A549 (cell line): ENCODE data around the gene PRR3. TPM values are rescaled to one million over a fixed set of nuclear protein-coding genes. Genes with fewer than 3 reads are reported as not detected.

ENCODE experiments used
- ATAC-seq, 2 experiments: fragments of 200-7000 bp in 1 of 2; fragments of >200 bp in 1 of 2; cut with Nextera tagmentation in 1 of 2; cut with Tn5 transposase in 1 of 2; 3 replicates each; pipeline versions ENCODE4 v1.8.0 to v1.9.1; 2018 to 2020; ENCODE audit warnings: mild to moderate bottlenecking in 1 of 2, moderate library complexity in 1 of 2
- CTCF ChIA-PET: fragments of 300-600 bp; sonication (Branson Sonifier 250); formaldehyde crosslinking; extraction: SDS; loops from one replicate; lab custom pipeline; 2021; ENCODE audit warnings: antibody characterized with exemption, inconsistent platforms; lab: Yijun Ruan, JAX
- POLR2A ChIA-PET: fragments of 350-600 bp; formaldehyde crosslinking; extraction: SDS; loops from one replicate; lab custom pipeline; 2021; ENCODE audit warnings: antibody characterized with exemption, inconsistent platforms; lab: Yijun Ruan, JAX
- DNase-seq, 2 experiments: peaks; one replicate each; pipeline versions ENCODE4 v3.0.0 to v3.0.0-alpha.2; 2011 to 2016; ENCODE audit warnings: low read depth in 1 of 2, low spot score in 1 of 2
- FAIRE-seq: peaks from 2 replicates; lab custom pipeline; 2011; peaks lifted over from hg19 to GRCh38; lab: Jason Lieb, UNC
- H3K27ac ChIP-seq, 2 experiments: fragments of >200 bp; sonication (Bioruptor Twin); formaldehyde crosslinking; 3 replicates each; pipeline ENCODE4 v1.5.1; 2016 to 2017
- H3K4me1 ChIP-seq: fragments of >200 bp; sonication (Bioruptor Twin); formaldehyde crosslinking; 3 replicates; pipeline ENCODE4 v1.6.1; 2016
- H3K4me2 ChIP-seq: fragments of >200 bp; sonication (Bioruptor Twin); formaldehyde crosslinking; 3 replicates; pipeline ENCODE4 v1.6.1; 2016
- H3K4me3 ChIP-seq: fragments of >200 bp; sonication (Bioruptor Twin); formaldehyde crosslinking; 3 replicates; pipeline ENCODE4 v1.5.1; 2016
- H3K9me3 ChIP-seq: fragments of >200 bp; sonication (Bioruptor Twin); formaldehyde crosslinking; 3 replicates; pipeline ENCODE4 v1.6.1; 2016
- BCL3 ChIP-seq: fragments of >200 bp; sonication (Bioruptor Twin); formaldehyde crosslinking; IDR thresholded peaks from 3 replicates; pipeline ENCODE4 v1.6.1; 2016
- CHD4 ChIP-seq: fragments of 200-600 bp; sonication (generic); IDR thresholded peaks from 2 replicates; pipeline ENCODE4 v1.6.1; 2016; ENCODE audit warnings: antibody characterized with exemption, mild to moderate bottlenecking, borderline replicate concordance
- E2F6 ChIP-seq: IDR thresholded peaks from 2 replicates; pipeline ENCODE4 v1.6.1; 2012; ENCODE audit warnings: low read depth, borderline replicate concordance
- EHMT2 ChIP-seq: fragments of 200-600 bp; sonication (generic); IDR thresholded peaks from 2 replicates; pipeline ENCODE4 v1.6.1; 2016; ENCODE audit warnings: antibody characterized with exemption, low read depth, mild to moderate bottlenecking, moderate library complexity
- EP300 ChIP-seq, 2 experiments: fragments of >200 bp; sonication (Bioruptor Twin); formaldehyde crosslinking; IDR thresholded peaks; 2 replicates in 1 of 2; 3 replicates in 1 of 2; pipeline ENCODE4 v1.6.1; 2016 to 2017
- FOSB ChIP-seq: fragments of 250-450 bp; sonication (Bioruptor Pico); IDR thresholded peaks from 2 replicates; pipeline ENCODE4 v1.5.0; 2020; ENCODE audit warnings: mild to moderate bottlenecking, moderate library complexity
- FOXS1 ChIP-seq: fragments of 250-450 bp; sonication (Bioruptor Pico); IDR thresholded peaks from 2 replicates; pipeline ENCODE4 v1.5.0; 2020; ENCODE audit warnings: mild to moderate bottlenecking, moderate library complexity
- HEYL ChIP-seq: fragments of 250-450 bp; sonication (Bioruptor Pico); IDR thresholded peaks from 2 replicates; pipeline ENCODE4 v1.8.0; 2021; ENCODE audit warnings: mild to moderate bottlenecking, moderate library complexity
- HMGXB4 ChIP-seq: fragments of 250-450 bp; sonication (Bioruptor Pico); IDR thresholded peaks from 2 replicates; pipeline ENCODE4 v1.5.0; 2021; ENCODE audit warnings: mild to moderate bottlenecking, moderate library complexity, borderline replicate concordance
- HOXA7 ChIP-seq: fragments of 250-450 bp; sonication (Bioruptor Pico); IDR thresholded peaks from 2 replicates; pipeline ENCODE4 v1.5.0; 2020; ENCODE audit warnings: mild to moderate bottlenecking, moderate library complexity
- HOXB13 ChIP-seq: fragments of 250-450 bp; sonication (Bioruptor Pico); IDR thresholded peaks from 2 replicates; pipeline ENCODE4 v1.5.0; 2020; ENCODE audit warnings: low read depth, mild to moderate bottlenecking, moderate library complexity
- KDM1A ChIP-seq: fragments of 200-600 bp; sonication (generic); IDR thresholded peaks from 2 replicates; pipeline ENCODE4 v1.6.1; 2016; ENCODE audit warnings: low read depth, mild to moderate bottlenecking
- KDM5A ChIP-seq: fragments of 200-600 bp; sonication (generic); IDR thresholded peaks from 2 replicates; pipeline ENCODE4 v1.6.1; 2016; ENCODE audit warnings: antibody characterized with exemption, mild to moderate bottlenecking
- MAZ ChIP-seq: fragments of 150-350 bp; IDR thresholded peaks from 2 replicates; pipeline ENCODE4 v1.6.1; 2014; ENCODE audit warnings: antibody characterized with exemption, low read depth, low read length, borderline replicate concordance
- NR3C1 ChIP-seq: fragments of >200 bp; sonication (Bioruptor Twin); formaldehyde crosslinking; IDR thresholded peaks from 3 replicates; pipeline ENCODE4 v1.6.1; 2017
- RAD21 ChIP-seq, 2 experiments: fragments of >200 bp in 1 of 2; sonication (Bioruptor Twin) in 1 of 2; formaldehyde crosslinking in 1 of 2; IDR thresholded peaks in 1 of 2; conservative IDR thresholded peaks in 1 of 2; 2 replicates in 1 of 2; 3 replicates in 1 of 2; pipeline ENCODE4 v1.6.1; 2012 to 2018; ENCODE audit warnings: inconsistent platforms in 1 of 2
- RFX5 ChIP-seq: fragments of 450-650 bp; IDR thresholded peaks from 2 replicates; pipeline ENCODE4 v1.7.1; 2014; ENCODE audit warnings: antibody characterized with exemption, mild to moderate bottlenecking, moderate library complexity
- ZFP36 ChIP-seq: fragments of 450-650 bp; IDR thresholded peaks from 2 replicates; pipeline ENCODE4 v1.6.1; 2014; ENCODE audit warnings: borderline replicate concordance; ENCODE audit not compliant: partially characterized antibody
- ZNF302 ChIP-seq: fragments of 250-450 bp; sonication (Bioruptor Pico); IDR thresholded peaks from 2 replicates; pipeline ENCODE4 v1.9.0; 2021; ENCODE audit warnings: inconsistent platforms, mild to moderate bottlenecking, moderate library complexity
- WGBS: methylation state at CpG from one replicate; pipeline ENCODE4 v1.1.6; 2017; ENCODE audit errors: missing lambda C conversion rate; 5-methylcytosine and 5-hydroxymethylcytosine counted together
- polyA plus RNA-seq, 4 experiments: library from polyadenylated mRNA; depleted of rRNA in 3 of 4; stranded (reverse); fragments of >200 nt; fragmentation: RNase III in 1 of 4; extraction: RNeasy Plus Mini Kit Qiagen cat#74134 plus additional on column Dnase treatment in 1 of 4; gene quantifications; 2 replicates in 3 of 4; 3 replicates in 1 of 4; pipeline ENCODE4 v1.2.3, GENCODE V29; 2011 to 2017
- small RNA-seq, 6 experiments: library from RNA; depleted of rRNA; stranded (forward); fragments of <200 nt; gene quantifications; one replicate each; pipeline ENCODE3, GENCODE V24; 2012

PRR3 gene
- polyA plus RNA-seq, 2 of the 4 experiments (the other 2 are of a cell fraction) = 13.8 to 24.1 TPM

- no peaks in the 10 kb centered on the region for H3K9me3 ChIP-seq
- 45% methylated on average over 1 of the region's 1 CpG for WGBS
- no peak for FAIRE-seq
- no peak for TF ChIP-seq RFX5
- TF ChIP-seq MAZ = no peak
- TF ChIP-seq HOXB13 (CRISPR knock-in tag) = no peak
- TF ChIP-seq HOXA7 = 0 out of 2 replicates have a peak, but pooled peaks have one; percentile 18
- TF ChIP-seq, all 56 proteins: peak for 1
- peak in 1 of 2 experiments; percentile 39 for DNase-seq
- H3K4me2 ChIP-seq = peak overlapping the region; percentile 100; the same call in 1 of the 3 replicates
- H3K27ac ChIP-seq = no peak overlapping the region
- peaks cover 33% of the 10 kb centered on the region for H3K4me1 ChIP-seq
- ATAC-seq = no peak
- ChIA-PET POLR2A (interaction anchor here (1.8 to 3.0 kb wide), 4 partner anchors 12 to 67 kb away, joined by 4 to 15 read pairs (median 10); partner anchors contain the start of gene ABCF1), CTCF (interaction anchor here (0.9 to 3.7 kb wide), 4 partner anchors 8 to 129 kb away, joined by 3 to 16 read pairs (median 5); no protein-coding TSS in a partner anchor)
- H3K4me3 ChIP-seq = no peak overlapping the region
Observed at GRCh38 chr6:30612213-30612612, 55.1 kb downstream of the PRR3 start.

GRCh38 chr6:30612687-30613248 is 55.7 kb downstream of the PRR3 start:
- Histone ChIP-seq H3K4me1 (peaks cover 33% of the 10 kb centered on the region), H3K4me2 (peak overlapping the region; percentile 100; the same call in 2 of the 3 replicates), H3K27ac (peak overlapping the region in 1 of 2 experiments; percentile 17; a peak in 1 of 6 replicates), H3K9me3 (no peaks in the 10 kb centered on the region), H3K4me3 (no peak overlapping the region)
- no peak for TF ChIP-seq FOXS1
- no peak for TF ChIP-seq HMGXB4
- no peak for TF ChIP-seq KDM5A
- TF ChIP-seq E2F6 = no peak
- no peak for TF ChIP-seq FOSB (CRISPR knock-in tag)
- no peak for TF ChIP-seq KDM1A
- TF ChIP-seq MAZ = no peak
- TF ChIP-seq RFX5 = no peak
- no peak for TF ChIP-seq EP300 (IDR thresholded peaks at IDR 0.05)
- TF ChIP-seq BCL3 = no peak; the same call in 2 of the 3 replicates
- no peak for TF ChIP-seq ZFP36
- TF ChIP-seq HEYL (CRISPR knock-in tag) = no peak
- no peak for TF ChIP-seq RAD21 (conservative IDR thresholded peaks at IDR 0.05 in 1 of 2, IDR thresholded peaks at IDR 0.05 in 1 of 2)
- TF ChIP-seq ZNF302 (CRISPR knock-in tag) = no peak
- no peak for TF ChIP-seq NR3C1
- TF ChIP-seq EHMT2 = no peak
- no peak for TF ChIP-seq CHD4
- DNase-seq (no peak), FAIRE-seq (no peak), ATAC-seq (no peak)
- ChIA-PET POLR2A (interaction anchor here (1.8 to 3.0 kb wide), 4 partner anchors 12 to 68 kb away, joined by 4 to 15 read pairs (median 10); partner anchors contain the start of gene ABCF1), CTCF (interaction anchor here (0.6 to 3.7 kb wide), 9 partner anchors 9 to 131 kb away, joined by 3 to 16 read pairs (median 6); no protein-coding TSS in a partner anchor)
- 59% methylated on average over 6 of the region's 6 CpGs for WGBS

Small RNA genes within 50 kb of the gene (small RNA-seq; reads per million reads assigned to genes)
- gene MIR877 = 0 to 1.0 (median 0.06) reads per million in 6 experiments

Other genes starting within 250 kb of the PRR3 start
- gene TRIM39, start 230.4 kb upstream of the PRR3 start, polyA plus RNA-seq (2011; rRNA removed) = 5.3 and 7.1 TPM in 2 replicates
- 7.1 to 9.1 TPM (median 8.1 TPM) in 3 replicates for gene TRIM39, start 230.4 kb upstream of the PRR3 start, polyA plus RNA-seq (2017; fragmentation: RNase III; extraction: RNeasy Plus Mini Kit Qiagen cat#74134 plus additional on column Dnase treatment)
- 33.6 and 37.4 TPM in 2 replicates for gene RPP21, start 212.1 kb upstream of the PRR3 start, polyA plus RNA-seq (2011; rRNA removed)
- gene RPP21, start 212.1 kb upstream of the PRR3 start, polyA plus RNA-seq (2017; fragmentation: RNase III; extraction: RNeasy Plus Mini Kit Qiagen cat#74134 plus additional on column Dnase treatment) = 54.8 to 59.5 TPM (median 58.4 TPM) in 3 replicates
- 38.3 and 40.0 TPM in 2 replicates for gene HLA-E, start 67.8 kb upstream of the PRR3 start, polyA plus RNA-seq (2011; rRNA removed)
- 33.6 to 41.7 TPM (median 40.3 TPM) in 3 replicates for gene HLA-E, start 67.8 kb upstream of the PRR3 start, polyA plus RNA-seq (2017; fragmentation: RNase III; extraction: RNeasy Plus Mini Kit Qiagen cat#74134 plus additional on column Dnase treatment)
- gene GNL1, start 806 bp upstream of the PRR3 start, polyA plus RNA-seq (2011; rRNA removed) = 18.5 and 25.6 TPM in 2 replicates
- gene GNL1, start 806 bp upstream of the PRR3 start, polyA plus RNA-seq (2017; fragmentation: RNase III; extraction: RNeasy Plus Mini Kit Qiagen cat#74134 plus additional on column Dnase treatment) = 19.9 to 28.7 TPM (median 27.2 TPM) in 3 replicates
- 30.2 and 31.0 TPM in 2 replicates for gene ABCF1, start 14.1 kb downstream of the PRR3 start, polyA plus RNA-seq (2011; rRNA removed)
- 71.3 to 73.3 TPM (median 72.0 TPM) in 3 replicates for gene ABCF1, start 14.1 kb downstream of the PRR3 start, polyA plus RNA-seq (2017; fragmentation: RNase III; extraction: RNeasy Plus Mini Kit Qiagen cat#74134 plus additional on column Dnase treatment)
- 33.3 and 37.6 TPM in 2 replicates for gene PPP1R10, start 59.9 kb downstream of the PRR3 start, polyA plus RNA-seq (2011; rRNA removed)
- 25.2 to 28.4 TPM (median 26.4 TPM) in 3 replicates for gene PPP1R10, start 59.9 kb downstream of the PRR3 start, polyA plus RNA-seq (2017; fragmentation: RNase III; extraction: RNeasy Plus Mini Kit Qiagen cat#74134 plus additional on column Dnase treatment)
- 91.1 and 97.3 TPM in 2 replicates for gene MRPS18B, start 60.5 kb downstream of the PRR3 start, polyA plus RNA-seq (2011; rRNA removed)
- 83.6 to 104 TPM (median 85.3 TPM) in 3 replicates for gene MRPS18B, start 60.5 kb downstream of the PRR3 start, polyA plus RNA-seq (2017; fragmentation: RNase III; extraction: RNeasy Plus Mini Kit Qiagen cat#74134 plus additional on column Dnase treatment)
- 7.4 and 9.3 TPM in 2 replicates for gene ATAT1, start 69.6 kb downstream of the PRR3 start, polyA plus RNA-seq (2011; rRNA removed)
- gene ATAT1, start 69.6 kb downstream of the PRR3 start, polyA plus RNA-seq (2017; fragmentation: RNase III; extraction: RNeasy Plus Mini Kit Qiagen cat#74134 plus additional on column Dnase treatment) = 8.6 to 9.3 TPM (median 8.6 TPM) in 3 replicates
- 7.5 and 9.2 TPM in 2 replicates for gene C6orf136, start 89.8 kb downstream of the PRR3 start, polyA plus RNA-seq (2011; rRNA removed)
- 11.4 to 12.6 TPM (median 11.7 TPM) in 3 replicates for gene C6orf136, start 89.8 kb downstream of the PRR3 start, polyA plus RNA-seq (2017; fragmentation: RNase III; extraction: RNeasy Plus Mini Kit Qiagen cat#74134 plus additional on column Dnase treatment)
- 31.3 and 31.6 TPM in 2 replicates for gene DHX16, start 115.7 kb downstream of the PRR3 start, polyA plus RNA-seq (2011; rRNA removed)
- gene DHX16, start 115.7 kb downstream of the PRR3 start, polyA plus RNA-seq (2017; fragmentation: RNase III; extraction: RNeasy Plus Mini Kit Qiagen cat#74134 plus additional on column Dnase treatment) = 27.7 to 31.6 TPM (median 30.3 TPM) in 3 replicates
- 20.6 and 25.4 TPM in 2 replicates for gene PPP1R18, start 129.3 kb downstream of the PRR3 start, polyA plus RNA-seq (2011; rRNA removed)
- 16.2 to 17.7 TPM (median 17.1 TPM) in 3 replicates for gene PPP1R18, start 129.3 kb downstream of the PRR3 start, polyA plus RNA-seq (2017; fragmentation: RNase III; extraction: RNeasy Plus Mini Kit Qiagen cat#74134 plus additional on column Dnase treatment)
- gene NRM, start 133.7 kb downstream of the PRR3 start, polyA plus RNA-seq (2011; rRNA removed) = 11.3 and 12.4 TPM in 2 replicates
- 13.0 to 14.5 TPM (median 13.0 TPM) in 3 replicates for gene NRM, start 133.7 kb downstream of the PRR3 start, polyA plus RNA-seq (2017; fragmentation: RNase III; extraction: RNeasy Plus Mini Kit Qiagen cat#74134 plus additional on column Dnase treatment)
- gene MDC1, start 160.0 kb downstream of the PRR3 start, polyA plus RNA-seq (2011; rRNA removed) = 8.2 and 13.3 TPM in 2 replicates
- 14.9 to 21.4 TPM (median 16.5 TPM) in 3 replicates for gene MDC1, start 160.0 kb downstream of the PRR3 start, polyA plus RNA-seq (2017; fragmentation: RNase III; extraction: RNeasy Plus Mini Kit Qiagen cat#74134 plus additional on column Dnase treatment)
- 691 and 782 TPM in 2 replicates for gene TUBB, start 163.1 kb downstream of the PRR3 start, polyA plus RNA-seq (2011; rRNA removed)
- 1,022 to 1,121 TPM (median 1,044 TPM) in 3 replicates for gene TUBB, start 163.1 kb downstream of the PRR3 start, polyA plus RNA-seq (2017; fragmentation: RNase III; extraction: RNeasy Plus Mini Kit Qiagen cat#74134 plus additional on column Dnase treatment)
- 135 and 136 TPM in 2 replicates for gene FLOT1, start 185.4 kb downstream of the PRR3 start, polyA plus RNA-seq (2011; rRNA removed)
- 89.7 to 99.2 TPM (median 89.9 TPM) in 3 replicates for gene FLOT1, start 185.4 kb downstream of the PRR3 start, polyA plus RNA-seq (2017; fragmentation: RNase III; extraction: RNeasy Plus Mini Kit Qiagen cat#74134 plus additional on column Dnase treatment)
- 116 and 202 TPM in 2 replicates for gene IER3, start 187.3 kb downstream of the PRR3 start, polyA plus RNA-seq (2011; rRNA removed)
- 89.1 to 108 TPM (median 104 TPM) in 3 replicates for gene IER3, start 187.3 kb downstream of the PRR3 start, polyA plus RNA-seq (2017; fragmentation: RNase III; extraction: RNeasy Plus Mini Kit Qiagen cat#74134 plus additional on column Dnase treatment)